Measurements from ENCODE around the gene MOCOS. TPM values are rescaled to one million over a fixed set of nuclear protein-coding genes. Genes with fewer than 3 reads are reported as not detected.
A peak's percentile ranks its signal among the peaks of the same experiment; 100 is the strongest.

Gene MOCOS
- polyA plus RNA-seq, 1 experiment: 12.6 TPM

GRCh38 chr18:36298126-36298741, 110.9 kb downstream of the MOCOS start:
- H3K36me3 ChIP-seq (ENCODE audit: control insufficient read depth, insufficient read depth, low read length): no peaks in the 10 kb centered on the region
- ChIA-PET POLR2A (interaction anchor here (0.6 to 1.0 kb wide), 2 partner anchors 11 to 142 kb away, joined by 6 to 7 read pairs; no protein-coding TSS in a partner anchor), CTCF (interaction anchor here (1.0 to 2.3 kb wide), 5 partner anchors 11 to 390 kb away, joined by 3 to 11 read pairs (median 5); no protein-coding TSS in a partner anchor)
- H3K4me3 ChIP-seq (ENCODE audit: low read depth, low read length): peak overlapping the region; percentile 68
- H3K27me3 ChIP-seq (ENCODE audit: control insufficient read depth, insufficient read depth, low read length): no peaks in the 10 kb centered on the region
- DNase-seq (ENCODE audit: low read depth): no peak
- no peak for TF ChIP-seq CTCF (IDR thresholded peaks at IDR 0.05; ENCODE audit: insufficient read depth, low read depth, low read length)

DNA sequence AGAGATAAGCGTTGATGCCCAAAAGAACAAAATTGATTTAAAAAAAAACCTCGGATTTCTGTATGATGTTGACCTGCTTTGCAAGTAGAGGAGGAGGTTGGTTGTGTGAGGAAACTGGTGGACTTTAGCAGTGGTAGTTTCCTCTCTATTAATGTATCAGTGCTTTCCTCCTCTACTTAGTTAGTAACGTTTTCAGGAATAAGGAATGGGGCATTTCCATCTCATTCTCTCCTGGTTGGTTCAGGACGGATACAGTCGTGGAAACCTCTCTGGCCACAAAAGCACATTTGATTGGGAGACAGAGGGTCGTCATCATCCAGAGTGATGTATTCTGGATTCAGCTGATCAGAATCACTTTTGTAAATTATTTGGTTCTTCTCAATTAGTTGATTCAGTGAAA, 111.7 kb downstream of the MOCOS start:
- Histone ChIP-seq H3K4me3 (ENCODE audit: low read depth, low read length) (no peak overlapping the region; the same call in 1 of the 2 replicates), H3K36me3 (ENCODE audit: control insufficient read depth, insufficient read depth, low read length) (no peaks in the 10 kb centered on the region), H3K27me3 (ENCODE audit: control insufficient read depth, insufficient read depth, low read length) (no peaks in the 10 kb centered on the region)
- ChIA-PET POLR2A (no interaction called here), CTCF (interaction anchor here (1.1 to 2.3 kb wide), 3 partner anchors 113 to 274 kb away, joined by 3 to 11 read pairs (median 7); no protein-coding TSS in a partner anchor)
- TF ChIP-seq CTCF (IDR thresholded peaks at IDR 0.05; ENCODE audit: insufficient read depth, low read depth, low read length): no peak
- no peak for DNase-seq (ENCODE audit: low read depth)

DNA sequence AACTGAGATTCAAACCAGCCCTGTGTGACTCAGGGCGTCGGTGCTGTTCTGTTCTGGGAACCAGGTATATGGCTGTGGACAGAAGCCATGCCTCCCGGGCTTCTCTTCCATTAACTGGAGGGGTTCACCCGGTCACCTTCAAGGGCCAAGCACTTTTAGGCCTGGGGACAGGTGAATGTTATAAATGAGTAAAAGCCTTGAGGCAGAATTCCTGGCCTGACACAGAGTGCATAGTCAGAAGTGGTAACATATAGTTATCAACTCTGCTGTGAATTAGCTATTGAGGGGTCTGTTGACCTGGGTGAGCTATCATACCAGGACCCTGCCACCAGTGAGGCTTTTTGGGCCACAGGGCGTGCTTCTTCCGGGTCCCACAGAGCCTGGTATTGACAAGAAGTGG, 112.9 kb downstream of the MOCOS start:
- no peak overlapping the region for H3K4me3 ChIP-seq (ENCODE audit: low read depth, low read length)
- no peaks in the 10 kb centered on the region for H3K27me3 ChIP-seq (ENCODE audit: control insufficient read depth, insufficient read depth, low read length)
- H3K36me3 ChIP-seq (ENCODE audit: control insufficient read depth, insufficient read depth, low read length): no peaks in the 10 kb centered on the region
- no peak for DNase-seq (ENCODE audit: low read depth)
- TF ChIP-seq CTCF (IDR thresholded peaks at IDR 0.05; ENCODE audit: insufficient read depth, low read depth, low read length): no peak
- ChIA-PET POLR2A (no interaction called here), CTCF (no interaction called here)

DNA sequence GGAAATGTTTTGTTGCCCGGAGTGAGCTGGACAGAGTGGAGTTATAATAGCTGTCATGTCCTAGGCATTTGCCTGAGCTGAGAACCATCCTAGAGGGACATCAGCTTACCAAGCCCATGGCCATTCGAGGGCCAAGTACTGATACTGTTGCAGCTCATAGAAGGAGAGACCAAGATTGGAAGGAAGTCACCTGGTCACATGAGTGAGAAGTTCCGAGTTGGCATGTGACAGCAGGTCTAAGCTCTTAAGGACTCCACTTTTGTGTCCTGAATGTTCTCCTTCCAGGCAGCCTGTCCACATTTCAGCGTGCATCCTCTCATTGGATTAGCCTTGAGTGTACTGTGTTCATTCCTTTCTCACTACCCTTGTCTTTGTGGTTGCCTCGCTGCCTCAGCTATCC, 114.6 kb downstream of the MOCOS start:
- ChIA-PET CTCF (interaction anchor here (1.3 kb wide), 3 partner anchors 120 to 507 kb away, joined by 3 to 5 read pairs (median 4); no protein-coding TSS in a partner anchor), POLR2A (no interaction called here)
- Histone ChIP-seq H3K4me3 (ENCODE audit: low read depth, low read length) (no peak overlapping the region), H3K27me3 (ENCODE audit: control insufficient read depth, insufficient read depth, low read length) (no peaks in the 10 kb centered on the region), H3K36me3 (ENCODE audit: control insufficient read depth, insufficient read depth, low read length) (no peaks in the 10 kb centered on the region)
- no peak for TF ChIP-seq CTCF (IDR thresholded peaks at IDR 0.05; ENCODE audit: insufficient read depth, low read depth, low read length)
- no peak for DNase-seq (ENCODE audit: low read depth)

- ChIA-PET CTCF (interaction anchor here (1.3 kb wide), 2 partner anchors 119 to 506 kb away, joined by 3 to 5 read pairs; no protein-coding TSS in a partner anchor), POLR2A (no interaction called here)
- Histone ChIP-seq H3K36me3 (ENCODE audit: control insufficient read depth, insufficient read depth, low read length) (no peaks in the 10 kb centered on the region), H3K4me3 (ENCODE audit: low read depth, low read length) (no peak overlapping the region), H3K27me3 (ENCODE audit: control insufficient read depth, insufficient read depth, low read length) (no peaks in the 10 kb centered on the region)
- DNase-seq (ENCODE audit: low read depth): peak; percentile 49
- no peak for TF ChIP-seq CTCF (IDR thresholded peaks at IDR 0.05; ENCODE audit: insufficient read depth, low read depth, low read length)
These were observed 115.4 kb downstream of the MOCOS start for GRCh38 chr18:36302676-36303075.
